HG03521 (cell line): ENCODE data around the gene TRDMT1.

Source experiments
- ATAC-seq: cut with Tn5 transposase; IDR thresholded peaks from one replicate; pipeline ENCODE4 v1.9.1; 2021; ENCODE audit warnings: mild to moderate bottlenecking, moderate library complexity; ENCODE audit not compliant: unreplicated experiment

The TRDMT1 gene

GRCh38 chr10:17212802-17213221 lies 11.3 kb upstream of the TRDMT1 start:
- no peak for ATAC-seq

- ATAC-seq: no peak
These were observed 8.9 kb upstream of the TRDMT1 start for GRCh38 chr10:17210361-17210760.

GRCh38 chr10:17209881-17210280 lies 8.4 kb upstream of the TRDMT1 start:
- ATAC-seq: no peak

- ATAC-seq: no peak
These were observed 7.8 kb upstream of the TRDMT1 start for GRCh38 chr10:17209302-17209701.

- ATAC-seq: no peak
These were observed 7.0 kb upstream of the TRDMT1 start for GRCh38 chr10:17208476-17208875.

GRCh38 chr10:17206210-17206709 lies 4.8 kb upstream of the TRDMT1 start:
- ATAC-seq: peak; percentile 47

- no peak for ATAC-seq
These were observed 1.9 kb upstream of the TRDMT1 start for GRCh38 chr10:17203416-17203815.

GRCh38 chr10:17202999-17203398 lies 1.5 kb upstream of the TRDMT1 start:
- no peak for ATAC-seq

- no peak for ATAC-seq
These were observed 1.0 kb upstream of the TRDMT1 start for GRCh38 chr10:17202506-17202905.

GRCh38 chr10:17201794-17202116 lies 283 bp upstream of the TRDMT1 start:
- ATAC-seq: no peak

GRCh38 chr10:17200001-17200911 lies 1.2 kb downstream of the TRDMT1 start:
- no peak for ATAC-seq

GRCh38 chr10:17199351-17199804 lies 2.1 kb downstream of the TRDMT1 start:
- ATAC-seq: no peak

- ATAC-seq: no peak
These were observed 4.9 kb downstream of the TRDMT1 start for GRCh38 chr10:17196573-17196972.

- ATAC-seq: no peak
These were observed 5.4 kb downstream of the TRDMT1 start for GRCh38 chr10:17196045-17196444.

GRCh38 chr10:17195083-17195482 lies 6.4 kb downstream of the TRDMT1 start:
- no peak for ATAC-seq

- ATAC-seq: no peak
These were observed 10.9 kb downstream of the TRDMT1 start for GRCh38 chr10:17190602-17191001.

- no peak for ATAC-seq
These were observed 12.8 kb downstream of the TRDMT1 start for GRCh38 chr10:17188644-17189172.

GRCh38 chr10:17185873-17186272 lies 15.6 kb downstream of the TRDMT1 start:
- no peak for ATAC-seq

GRCh38 chr10:17183110-17183509 lies 18.4 kb downstream of the TRDMT1 start:
- no peak for ATAC-seq

- no peak for ATAC-seq
These were observed 19.7 kb downstream of the TRDMT1 start for GRCh38 chr10:17181751-17182150.

- ATAC-seq: no peak
These were observed 20.4 kb downstream of the TRDMT1 start for GRCh38 chr10:17181110-17181509.

- no peak for ATAC-seq
These were observed 22.5 kb downstream of the TRDMT1 start for GRCh38 chr10:17179002-17179401.
